ENCODE data around the gene OVAAL.

OVAAL gene

GRCh38 chr1:180609643-180610555, 51.1 kb downstream of the OVAAL start:
- no peak for DNase-seq (ENCODE audit: low spot score)

- DNase-seq (ENCODE audit: low spot score): no peak
These were observed 51.8 kb downstream of the OVAAL start for GRCh38 chr1:180610556-180611015.

GRCh38 chr1:180611016-180611930, 52.5 kb downstream of the OVAAL start:
- no peak for DNase-seq (ENCODE audit: low spot score)

- DNase-seq (ENCODE audit: low spot score): no peak
These were observed 53.9 kb downstream of the OVAAL start for GRCh38 chr1:180612632-180613031.

- no peak for DNase-seq (ENCODE audit: low spot score)
These were observed 56.0 kb downstream of the OVAAL start for GRCh38 chr1:180614730-180615129.

- no peak for DNase-seq (ENCODE audit: low spot score)
These were observed 56.9 kb downstream of the OVAAL start for GRCh38 chr1:180615493-180616290.

All from iPS-NIHi11 (cell line).